ENCODE data around the gene ZFYVE9.
A peak's percentile ranks its signal among the peaks of the same experiment; 100 is the strongest.

The ZFYVE9 gene

DNA sequence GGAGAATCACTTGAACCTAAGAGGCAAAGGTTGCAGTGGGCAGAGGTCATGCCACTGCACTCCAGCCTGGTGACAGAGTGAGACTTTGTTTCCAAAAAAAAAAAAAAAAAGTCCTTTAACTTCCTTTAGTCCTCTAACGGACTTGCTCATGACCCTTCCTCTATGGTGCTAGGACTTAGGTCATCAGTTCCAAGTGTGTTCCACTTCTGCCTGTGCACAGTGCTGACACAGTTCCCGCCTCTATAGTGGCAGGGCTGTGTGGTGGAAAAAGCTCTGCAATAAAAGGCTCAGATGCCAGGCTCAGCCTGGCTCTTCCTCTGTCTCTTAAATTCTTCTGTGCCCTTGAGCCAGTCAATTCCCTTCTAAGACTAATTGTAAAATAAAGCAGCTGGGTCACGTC, 202.1 kb downstream of the ZFYVE9 start:
- TF ChIP-seq, protein P1, sequence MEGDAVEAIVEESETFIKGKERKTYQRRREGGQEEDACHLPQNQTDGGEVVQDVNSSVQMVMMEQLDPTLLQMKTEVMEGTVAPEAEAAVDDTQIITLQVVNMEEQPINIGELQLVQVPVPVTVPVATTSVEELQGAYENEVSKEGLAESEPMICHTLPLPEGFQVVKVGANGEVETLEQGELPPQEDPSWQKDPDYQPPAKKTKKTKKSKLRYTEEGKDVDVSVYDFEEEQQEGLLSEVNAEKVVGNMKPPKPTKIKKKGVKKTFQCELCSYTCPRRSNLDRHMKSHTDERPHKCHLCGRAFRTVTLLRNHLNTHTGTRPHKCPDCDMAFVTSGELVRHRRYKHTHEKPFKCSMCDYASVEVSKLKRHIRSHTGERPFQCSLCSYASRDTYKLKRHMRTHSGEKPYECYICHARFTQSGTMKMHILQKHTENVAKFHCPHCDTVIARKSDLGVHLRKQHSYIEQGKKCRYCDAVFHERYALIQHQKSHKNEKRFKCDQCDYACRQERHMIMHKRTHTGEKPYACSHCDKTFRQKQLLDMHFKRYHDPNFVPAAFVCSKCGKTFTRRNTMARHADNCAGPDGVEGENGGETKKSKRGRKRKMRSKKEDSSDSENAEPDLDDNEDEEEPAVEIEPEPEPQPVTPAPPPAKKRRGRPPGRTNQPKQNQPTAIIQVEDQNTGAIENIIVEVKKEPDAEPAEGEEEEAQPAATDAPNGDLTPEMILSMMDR (IDR thresholded peaks at IDR 0.05), result no peak

DNA sequence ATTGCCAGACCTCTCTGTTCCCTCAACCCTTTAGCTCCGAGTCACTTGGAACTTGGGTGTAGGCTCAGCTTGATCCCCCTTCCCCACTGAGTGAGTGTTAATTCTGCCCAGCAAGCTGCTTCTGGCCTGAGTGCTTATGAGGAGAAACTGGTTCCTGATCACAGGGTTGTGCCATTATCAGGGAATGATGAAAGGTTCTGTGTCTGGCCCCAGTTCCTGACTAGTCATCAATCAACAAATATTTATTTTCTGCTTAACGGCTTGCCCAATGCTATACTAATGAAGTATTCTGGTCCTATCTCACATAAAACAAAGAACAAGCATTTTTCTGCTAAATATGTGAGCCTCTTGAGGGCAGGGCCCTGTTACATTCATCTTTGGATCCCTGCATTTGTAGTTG, 203.4 kb downstream of the ZFYVE9 start:
- TF ChIP-seq, protein P1 (IDR thresholded peaks at IDR 0.05), result no peak

DNA sequence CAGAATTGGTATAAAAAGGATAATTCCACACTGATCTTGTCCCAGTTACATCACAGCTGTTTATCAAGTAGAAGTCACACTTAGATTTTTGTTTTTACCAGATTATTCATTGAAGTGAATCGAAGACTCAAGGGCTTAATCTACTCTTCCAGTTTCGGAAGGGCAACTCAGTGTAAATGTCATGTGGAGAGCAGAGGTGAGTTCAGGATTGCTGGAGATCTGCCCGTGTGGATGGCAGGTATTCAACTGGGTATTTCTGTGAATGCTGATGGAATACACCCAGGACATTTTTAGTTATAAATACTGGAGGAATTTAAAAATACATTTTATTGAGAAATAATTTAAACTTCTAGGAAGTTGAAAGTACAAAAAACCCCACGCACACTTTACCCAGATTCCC, 204.8 kb downstream of the ZFYVE9 start:
- TF ChIP-seq, protein P1 (IDR thresholded peaks at IDR 0.05), result no peak

- TF ChIP-seq, protein P1 (IDR thresholded peaks at IDR 0.05), result peak; percentile 50
Measured at GRCh38 chr1:52348704-52349300, 206.9 kb downstream of the ZFYVE9 start.

GRCh38 chr1:52352690-52353089, 210.8 kb downstream of the ZFYVE9 start:
- TF ChIP-seq, protein P1 (IDR thresholded peaks at IDR 0.05), result no peak

DNA sequence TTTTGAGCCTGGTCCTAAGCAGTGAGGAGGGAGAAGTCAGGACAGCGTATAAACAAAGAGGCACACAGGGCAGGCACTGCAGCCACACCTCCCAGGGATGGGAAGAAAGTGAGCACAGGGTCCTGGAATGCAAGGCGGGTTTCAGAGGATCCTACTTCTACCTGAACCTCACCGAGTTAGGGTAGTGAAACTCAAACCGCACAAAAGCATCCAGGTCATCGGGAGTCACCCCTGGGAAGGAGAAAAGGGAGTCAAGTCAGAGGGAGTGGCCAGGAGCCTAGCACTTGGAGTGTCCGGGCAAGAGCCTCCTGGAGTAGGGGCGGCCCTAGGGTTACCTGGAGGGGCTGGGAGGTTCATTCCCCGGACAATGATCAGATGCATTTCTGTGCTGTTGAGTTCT, 213.5 kb downstream of the ZFYVE9 start:
- TF ChIP-seq, protein P1 (IDR thresholded peaks at IDR 0.05), result no peak

DNA sequence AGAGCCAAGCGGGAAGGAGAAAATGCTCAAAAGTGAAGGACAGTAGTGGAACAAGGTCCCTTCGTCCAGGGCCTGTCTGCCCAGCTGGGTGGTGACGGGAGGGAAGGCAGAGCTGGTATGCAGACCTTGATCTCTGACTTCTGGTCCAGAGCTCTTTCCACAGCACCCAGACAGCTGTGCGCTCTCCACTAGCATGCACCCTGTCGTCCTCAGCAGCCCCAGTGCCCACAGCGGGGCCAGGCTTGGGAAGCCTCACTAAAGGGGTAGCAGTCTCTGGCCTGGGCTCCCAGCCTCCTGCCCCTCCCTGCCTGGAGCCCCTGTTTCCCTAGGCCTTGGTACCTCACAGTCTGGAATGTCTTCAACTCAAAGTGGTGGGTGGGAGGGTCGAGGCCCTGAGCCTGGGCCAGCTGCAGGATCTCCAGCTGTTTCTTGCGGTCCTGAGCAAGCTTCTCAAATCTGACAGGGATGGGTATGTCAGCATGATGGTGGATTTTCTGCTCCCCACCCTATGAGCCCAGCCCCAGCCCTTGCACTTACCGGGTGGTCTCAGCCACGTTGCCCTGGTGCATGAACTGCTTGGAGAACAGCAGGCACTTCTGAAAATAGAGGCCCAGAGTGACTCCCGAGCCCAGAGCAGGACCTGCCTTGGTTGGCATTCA, 214.1 kb downstream of the ZFYVE9 start:
- TF ChIP-seq, protein P1 (IDR thresholded peaks at IDR 0.05), result no peak

Data from LNCAP (cell line).